Measurements from ENCODE around the gene RBM47. TPM values are rescaled to one million over a fixed set of nuclear protein-coding genes. Genes with fewer than 3 reads are reported as not detected.
"Not testable (repeated sequence)": the region's sequence is repeated elsewhere in the genome, so short reads cannot be mapped to it uniquely, and the experiment has no call there.

The RBM47 gene
- total and polyA plus RNA-seq, 8 donors, result 12.3 to 59.6 (median 32.4) TPM

DNA sequence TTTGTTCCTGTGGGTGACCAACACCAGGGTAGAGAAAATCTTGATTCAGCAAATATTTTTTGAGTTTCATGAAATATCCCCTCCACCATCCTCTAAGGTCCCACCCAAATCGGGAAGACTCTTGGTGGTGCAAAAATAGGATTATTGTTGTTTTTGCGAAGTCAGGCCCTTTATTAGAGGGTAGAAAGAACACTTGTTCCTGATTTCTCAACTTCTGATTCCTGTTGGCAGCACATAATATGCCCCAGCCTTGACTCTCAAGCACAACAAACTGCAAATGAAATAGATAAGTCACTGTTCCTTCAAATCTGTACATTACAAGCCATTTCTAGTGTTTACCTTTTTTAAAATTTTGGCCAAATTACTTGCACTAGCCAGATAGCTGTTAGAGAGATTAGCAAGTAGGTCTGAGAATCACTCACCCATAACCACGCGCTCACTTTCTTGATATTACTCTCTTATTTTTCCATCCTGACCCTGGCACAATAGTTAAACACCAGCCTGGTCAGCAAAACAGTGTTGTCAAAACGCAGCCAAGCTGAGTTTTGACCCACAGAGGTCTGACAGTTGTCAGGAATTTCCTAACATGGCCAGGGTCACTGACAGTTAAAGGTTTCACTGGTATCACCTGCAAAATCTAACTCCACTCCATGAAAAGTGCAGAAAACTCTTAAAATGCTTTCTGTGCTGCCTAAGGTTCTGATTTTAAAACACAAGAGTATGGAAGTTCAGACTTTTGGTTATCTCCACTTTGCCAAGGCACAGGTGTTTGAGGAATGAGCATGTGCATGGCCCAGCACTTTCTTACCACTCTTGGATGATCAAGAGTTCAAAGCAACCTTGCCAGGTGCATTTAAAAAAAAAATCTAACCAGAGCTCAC lies 69.8 kb downstream of the RBM47 start:
- TF ChIP-seq, protein P1, sequence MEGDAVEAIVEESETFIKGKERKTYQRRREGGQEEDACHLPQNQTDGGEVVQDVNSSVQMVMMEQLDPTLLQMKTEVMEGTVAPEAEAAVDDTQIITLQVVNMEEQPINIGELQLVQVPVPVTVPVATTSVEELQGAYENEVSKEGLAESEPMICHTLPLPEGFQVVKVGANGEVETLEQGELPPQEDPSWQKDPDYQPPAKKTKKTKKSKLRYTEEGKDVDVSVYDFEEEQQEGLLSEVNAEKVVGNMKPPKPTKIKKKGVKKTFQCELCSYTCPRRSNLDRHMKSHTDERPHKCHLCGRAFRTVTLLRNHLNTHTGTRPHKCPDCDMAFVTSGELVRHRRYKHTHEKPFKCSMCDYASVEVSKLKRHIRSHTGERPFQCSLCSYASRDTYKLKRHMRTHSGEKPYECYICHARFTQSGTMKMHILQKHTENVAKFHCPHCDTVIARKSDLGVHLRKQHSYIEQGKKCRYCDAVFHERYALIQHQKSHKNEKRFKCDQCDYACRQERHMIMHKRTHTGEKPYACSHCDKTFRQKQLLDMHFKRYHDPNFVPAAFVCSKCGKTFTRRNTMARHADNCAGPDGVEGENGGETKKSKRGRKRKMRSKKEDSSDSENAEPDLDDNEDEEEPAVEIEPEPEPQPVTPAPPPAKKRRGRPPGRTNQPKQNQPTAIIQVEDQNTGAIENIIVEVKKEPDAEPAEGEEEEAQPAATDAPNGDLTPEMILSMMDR (IDR thresholded peaks at IDR 0.05), result no peak
- peak overlapping the region; percentile 22 to 75 (median 48) for H3K27ac ChIP-seq
- peak; percentile 63 to 79 (median 72) for ATAC-seq
- no peak for FAIRE-seq
- peaks cover 20 to 36% (median 22%) of the 10 kb centered on the region in 3 donors for H3K4me1 ChIP-seq
- H3K36me3 ChIP-seq, result no peaks in the 10 kb centered on the region
- no peaks in the 10 kb centered on the region for H3K27me3 ChIP-seq
- intact Hi-C loops (cut with DNase I), result no loop called here
- DNase-seq, result no peak
- H3K4me3 ChIP-seq, result no peak overlapping the region
- H3K9me3 ChIP-seq, result no peaks in the 10 kb centered on the region
- 8 to 17% methylated on average over 5 of the region's 5 CpGs for WGBS, 2 donors

DNA sequence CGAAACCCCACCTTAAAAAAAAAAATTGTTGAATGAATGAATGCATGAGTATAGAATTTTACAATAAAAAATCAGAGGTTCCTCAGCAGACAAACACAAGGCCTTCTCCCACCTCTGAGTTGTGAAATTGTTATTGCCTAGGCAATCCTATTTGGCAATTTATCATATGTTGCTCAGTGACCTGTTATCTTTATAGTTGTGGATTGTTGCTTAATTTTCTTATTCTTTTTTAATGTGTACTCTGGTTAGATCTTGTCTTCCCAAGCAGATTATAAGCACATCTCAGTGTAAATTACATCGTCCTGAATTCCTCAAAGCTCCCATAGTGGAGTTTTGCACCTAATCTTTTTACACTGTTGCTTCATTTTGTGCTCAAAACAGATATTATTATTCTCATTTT lies 71.9 kb downstream of the RBM47 start:
- Histone ChIP-seq H3K27me3 (no peaks in the 10 kb centered on the region), H3K9me3 (no peaks in the 10 kb centered on the region), H3K4me3 (no peak overlapping the region), H3K4me1 (peaks cover 20 to 33% (median 22%) of the 10 kb centered on the region in 3 donors), H3K36me3 (no peaks in the 10 kb centered on the region), H3K27ac (no peak overlapping the region)
- TF ChIP-seq, protein P1 (IDR thresholded peaks at IDR 0.05), result no peak
- intact Hi-C loops (cut with DNase I), result no loop called here
- WGBS, 2 donors, result 91 to 95% methylated on average over 2 of the region's 2 CpGs
- no peak for ATAC-seq
- no peak for DNase-seq
- FAIRE-seq, result no peak

DNA sequence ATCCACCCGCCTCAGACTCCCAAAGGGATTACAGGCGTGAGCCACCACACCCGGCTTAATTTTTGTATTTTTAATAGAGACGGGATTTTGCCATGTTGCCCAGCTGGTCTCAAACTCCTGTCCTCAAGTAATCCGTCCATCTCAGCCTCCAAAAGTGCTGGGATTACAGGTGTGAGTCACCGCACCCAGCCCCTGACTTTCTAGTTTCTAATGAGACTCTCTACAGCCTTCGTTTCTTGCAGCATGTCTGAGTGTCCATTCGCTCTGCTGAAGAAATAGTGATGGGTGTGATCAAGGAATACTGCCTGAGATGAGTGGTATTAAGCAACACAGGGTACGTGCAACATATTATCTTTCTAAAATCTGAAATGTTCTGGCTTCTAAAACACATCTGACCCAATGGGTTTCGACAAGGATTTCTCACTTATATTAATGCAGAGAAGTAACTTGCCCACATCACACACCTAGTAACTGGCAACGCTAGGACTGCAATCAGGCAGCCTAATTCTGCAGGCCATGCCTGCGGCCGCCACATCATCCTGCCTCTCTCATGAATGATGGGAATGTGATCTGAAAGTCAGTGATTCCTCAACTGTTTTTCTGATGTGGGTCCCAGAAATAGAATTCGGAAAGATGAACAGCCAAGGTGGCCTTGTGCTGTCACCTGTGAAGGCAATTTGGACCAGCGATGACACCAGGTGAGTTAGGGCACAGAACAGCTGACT lies 74.3 kb downstream of the RBM47 start:
- DNase-seq, result no peak
- no peak for FAIRE-seq
- 92 to 97% methylated on average over 15 of the region's 15 CpGs for WGBS, 2 donors
- TF ChIP-seq, protein P1 (IDR thresholded peaks at IDR 0.05), result no peak
- Histone ChIP-seq H3K9me3 (no peaks in the 10 kb centered on the region), H3K4me1 (peaks cover 23 to 38% (median 30%) of the 10 kb centered on the region in 3 donors), H3K36me3 (no peaks in the 10 kb centered on the region), H3K4me3 (no peak overlapping the region), H3K27me3 (no peaks in the 10 kb centered on the region), H3K27ac (no peak overlapping the region)
- no peak for ATAC-seq
- intact Hi-C loops (cut with DNase I), result no loop called here

DNA sequence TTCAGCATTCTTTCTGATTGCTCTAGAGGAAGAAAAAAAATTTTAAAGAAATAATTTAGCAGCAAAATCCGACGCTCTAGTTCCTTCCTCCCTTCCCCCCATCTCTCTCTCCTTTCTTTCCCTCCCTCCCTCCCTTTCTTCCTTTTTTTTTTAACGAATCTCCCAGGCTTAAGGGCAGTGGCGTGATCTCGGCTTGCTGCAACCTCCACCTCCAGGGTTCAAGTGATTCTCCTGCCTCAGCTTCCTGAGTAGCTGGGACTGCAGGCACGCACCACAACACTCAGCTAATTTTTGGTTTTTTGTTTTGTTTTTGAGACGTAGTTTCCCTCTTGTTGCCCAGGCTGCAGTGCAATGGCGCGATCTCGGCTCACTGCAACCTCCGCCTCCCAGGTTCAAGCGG lies 75.0 kb downstream of the RBM47 start:
- WGBS, 2 donors, result 84 to 86% methylated on average over 12 of the region's 12 CpGs
- H3K36me3 ChIP-seq; FAIRE-seq; H3K9me3 ChIP-seq; ATAC-seq; H3K27me3 ChIP-seq; DNase-seq; H3K4me3 ChIP-seq; intact Hi-C loops (cut with DNase I): not testable (repeated sequence)
- H3K4me1 ChIP-seq, result peaks cover 22 to 38% (median 29%) of the 10 kb centered on the region in 3 donors
- H3K27ac ChIP-seq, result peak overlapping the region in 2 of 4 donors; percentile 25 to 34

DNA sequence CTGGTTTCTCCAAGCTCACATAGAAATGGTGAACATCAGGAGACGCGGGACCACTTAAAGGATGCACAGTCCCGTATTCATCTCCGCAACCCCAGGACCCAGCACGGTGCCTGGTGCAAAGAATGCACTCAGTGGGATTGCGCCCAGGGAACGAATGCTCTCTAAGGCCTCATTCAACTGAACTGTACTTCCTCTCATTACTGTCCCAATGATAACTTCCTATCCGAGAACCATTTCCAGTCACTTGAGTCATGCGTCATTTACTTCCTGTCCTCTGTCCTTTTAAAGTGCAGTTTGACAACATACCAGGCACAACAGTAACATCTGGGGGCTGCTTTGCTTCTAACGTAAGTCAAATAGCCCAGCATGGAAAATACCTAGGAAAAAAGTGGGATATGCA lies 75.7 kb downstream of the RBM47 start:
- no peak overlapping the region for H3K4me3 ChIP-seq
- WGBS, 2 donors, result 84 to 88% methylated on average over 10 of the region's 10 CpGs
- DNase-seq, result no peak
- H3K9me3 ChIP-seq, result no peaks in the 10 kb centered on the region
- peak in 2 of 4 donors; percentile 7 to 23 for ATAC-seq
- TF ChIP-seq, protein P1 (IDR thresholded peaks at IDR 0.05), result no peak
- peak overlapping the region in 2 of 4 donors; percentile 34 to 36 for H3K27ac ChIP-seq
- H3K36me3 ChIP-seq, result no peaks in the 10 kb centered on the region
- no peak for FAIRE-seq
- H3K4me1 ChIP-seq, result peaks cover 17 to 34% (median 22%) of the 10 kb centered on the region in 3 donors
- H3K27me3 ChIP-seq, result no peaks in the 10 kb centered on the region
- intact Hi-C loops (cut with DNase I), result no loop called here

Measured in pancreas (tissue), 10 donors.